SK-N-SH treated with all-trans-retinoic acid at 6 μM for 48 hours (cell line): ENCODE results near the gene CCDC178.

Experiments
- CREB5 ChIP-seq: fragments of 250-450 bp; sonication (Bioruptor Pico); IDR thresholded peaks from 2 replicates; pipeline ENCODE4 v1.5.1; 2020; ENCODE audit warnings: low read depth, mild to moderate bottlenecking, moderate library complexity
- ZFP30 ChIP-seq: fragments of 450-650 bp; formaldehyde crosslinking; IDR thresholded peaks from 2 replicates; pipeline ENCODE4 v1.5.0; 2022; ENCODE audit warnings: mild to moderate bottlenecking, moderate library complexity

- TF ChIP-seq CREB5 (CRISPR knock-in tag) = no peak
- no peak for TF ChIP-seq ZFP30 (CRISPR knock-in tag)
Observed at GRCh38 chr18:33115476-33115875, 325.0 kb downstream of the CCDC178 start.
